ENCODE measurements around the gene SLC25A1. TPM values are rescaled to one million over a fixed set of nuclear protein-coding genes. Genes with fewer than 3 reads are reported as not detected.

Gene SLC25A1
- total and polyA plus RNA-seq, 5 donors from 2014 or later, result 27.6 to 62.9 (median 46.9) TPM

DNA sequence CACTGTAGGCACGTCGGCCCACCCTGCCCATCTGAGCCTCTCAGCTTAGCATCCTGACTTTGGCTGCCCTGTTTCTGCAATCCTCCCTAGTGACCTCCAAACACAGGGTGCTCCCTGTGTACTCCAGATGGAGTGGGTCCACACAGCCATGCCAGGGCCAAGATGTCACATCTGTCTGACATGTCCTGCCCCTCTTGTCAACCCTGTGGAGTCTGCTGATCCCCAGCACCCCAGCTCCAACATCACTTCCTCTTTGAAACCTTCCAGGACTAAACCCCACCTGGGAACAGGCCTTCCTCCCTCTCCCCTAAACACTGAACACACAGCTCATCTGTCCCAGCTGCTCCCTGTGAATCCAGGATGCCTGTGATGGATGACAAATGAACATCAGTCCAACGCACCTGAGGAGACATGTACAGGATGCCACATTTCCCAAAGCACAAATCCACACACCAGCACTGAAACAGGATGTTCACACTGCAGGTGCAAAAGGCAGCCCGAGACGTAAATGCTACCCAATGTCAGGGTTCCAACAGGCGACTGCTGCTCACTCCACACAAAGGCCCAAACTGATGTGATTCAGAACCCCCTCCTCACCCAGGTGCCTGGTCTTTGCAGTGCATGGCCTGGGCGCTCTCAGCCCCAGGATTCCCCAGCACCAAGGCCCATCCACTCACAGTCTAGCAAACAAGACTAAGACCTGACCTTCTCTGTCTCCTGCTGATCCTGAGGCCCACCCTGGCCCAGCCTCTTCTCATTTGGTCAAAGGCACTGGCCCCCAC, 49.4 kb downstream of the SLC25A1 start:
- Mint-ChIP-seq H3K36me3 (peaks cover 4% of the 10 kb centered on the region), H3K9me3 (no peaks in the 10 kb centered on the region), H3K27ac (no peak overlapping the region), H3K4me3 (peak overlapping the region in 1 of 4 donors; percentile 63), H3K27me3 (no peaks in the 10 kb centered on the region), H3K4me1 (no peaks in the 10 kb centered on the region)
- no peak for DNase-seq
- Histone ChIP-seq H3K36me3 (ENCODE audit: control insufficient read depth, insufficient read depth, low read length) (peaks cover 19% of the 10 kb centered on the region), H3K9me3 (ENCODE audit: control insufficient read depth in 2 of 2, low read length in 2 of 2) (no peaks in the 10 kb centered on the region), H3K4me3 (ENCODE audit: low read depth, low read length) (no peak overlapping the region), H3K27ac (ENCODE audit: insufficient read depth, low read length, poor library complexity, severe bottlenecking) (no peak overlapping the region), H3K4me1 (ENCODE audit: control insufficient read depth, insufficient read depth, low read length, poor library complexity, severe bottlenecking) (no peaks in the 10 kb centered on the region), H3K27me3 (ENCODE audit: control insufficient read depth, insufficient read depth, low read length) (no peaks in the 10 kb centered on the region)
- ATAC-seq (ENCODE audit: low read depth in 2 of 2), result no peak

GRCh38 chr22:19128009-19128401, 50.5 kb downstream of the SLC25A1 start:
- Mint-ChIP-seq H3K4me1 (peaks cover 0 to 6% (median 3%) of the 10 kb centered on the region in 4 donors), H3K9me3 (no peaks in the 10 kb centered on the region), H3K36me3 (peaks cover 4% of the 10 kb centered on the region), H3K4me3 (peak overlapping the region in 1 of 4 donors; percentile 79), H3K27me3 (peaks cover 1% of the 10 kb centered on the region), H3K27ac (peak overlapping the region in 2 of 3 donors; percentile 11 to 85)
- H3K27ac ChIP-seq (ENCODE audit: insufficient read depth, low read length, poor library complexity, severe bottlenecking), result no peak overlapping the region
- DNase-seq (no peak), ATAC-seq (ENCODE audit: low read depth in 2 of 2) (no peak)
- peaks cover 9% of the 10 kb centered on the region for H3K36me3 ChIP-seq (ENCODE audit: control insufficient read depth, insufficient read depth, low read length)
- no peaks in the 10 kb centered on the region for H3K27me3 ChIP-seq (ENCODE audit: control insufficient read depth, insufficient read depth, low read length)
- peaks cover 2% of the 10 kb centered on the region for H3K4me1 ChIP-seq (ENCODE audit: control insufficient read depth, insufficient read depth, low read length, poor library complexity, severe bottlenecking)
- no peaks in the 10 kb centered on the region for H3K9me3 ChIP-seq (ENCODE audit: control insufficient read depth in 2 of 2, low read length in 2 of 2)
- no peak overlapping the region for H3K4me3 ChIP-seq (ENCODE audit: low read depth, low read length)

GRCh38 chr22:19127329-19128008, 51.1 kb downstream of the SLC25A1 start:
- H3K27me3 Mint-ChIP-seq, result peaks cover 7% of the 10 kb centered on the region
- no peaks in the 10 kb centered on the region for H3K9me3 Mint-ChIP-seq
- peaks cover 4% of the 10 kb centered on the region for H3K36me3 Mint-ChIP-seq
- peaks cover 0 to 11% (median 5%) of the 10 kb centered on the region in 4 donors for H3K4me1 Mint-ChIP-seq
- Histone ChIP-seq H3K36me3 (ENCODE audit: control insufficient read depth, insufficient read depth, low read length) (peaks cover 8% of the 10 kb centered on the region), H3K9me3 (ENCODE audit: control insufficient read depth in 2 of 2, low read length in 2 of 2) (no peaks in the 10 kb centered on the region), H3K27me3 (ENCODE audit: control insufficient read depth, insufficient read depth, low read length) (no peaks in the 10 kb centered on the region), H3K27ac (ENCODE audit: insufficient read depth, low read length, poor library complexity, severe bottlenecking) (no peak overlapping the region), H3K4me1 (ENCODE audit: control insufficient read depth, insufficient read depth, low read length, poor library complexity, severe bottlenecking) (peaks cover 7% of the 10 kb centered on the region), H3K4me3 (ENCODE audit: low read depth, low read length) (no peak overlapping the region)
- ATAC-seq (ENCODE audit: low read depth in 2 of 2), result no peak
- H3K4me3 Mint-ChIP-seq, result peak overlapping the region in 1 of 4 donors; percentile 79
- no peak for DNase-seq
- H3K27ac Mint-ChIP-seq, result peak overlapping the region in 2 of 3 donors; percentile 11 to 85

- Histone ChIP-seq H3K4me3 (ENCODE audit: low read depth, low read length) (no peak overlapping the region), H3K36me3 (ENCODE audit: control insufficient read depth, insufficient read depth, low read length) (peaks cover 3% of the 10 kb centered on the region), H3K9me3 (ENCODE audit: control insufficient read depth in 2 of 2, low read length in 2 of 2) (no peaks in the 10 kb centered on the region), H3K27ac (ENCODE audit: insufficient read depth, low read length, poor library complexity, severe bottlenecking) (no peak overlapping the region), H3K4me1 (ENCODE audit: control insufficient read depth, insufficient read depth, low read length, poor library complexity, severe bottlenecking) (peaks cover 8% of the 10 kb centered on the region), H3K27me3 (ENCODE audit: control insufficient read depth, insufficient read depth, low read length) (no peaks in the 10 kb centered on the region)
- H3K36me3 Mint-ChIP-seq, result peaks cover 4% of the 10 kb centered on the region
- ATAC-seq (ENCODE audit: low read depth in 2 of 2) (no peak), DNase-seq (no peak)
- peaks cover 0 to 14% (median 6%) of the 10 kb centered on the region in 4 donors for H3K4me1 Mint-ChIP-seq
- H3K9me3 Mint-ChIP-seq, result no peaks in the 10 kb centered on the region
- H3K27ac Mint-ChIP-seq, result peak overlapping the region in 1 of 3 donors; percentile 11
- peaks cover 8% of the 10 kb centered on the region for H3K27me3 Mint-ChIP-seq
- peak overlapping the region in 1 of 4 donors; percentile 79 for H3K4me3 Mint-ChIP-seq
Measured at GRCh38 chr22:19126309-19127273, 51.9 kb downstream of the SLC25A1 start.

Other genes starting within 250 kb of the SLC25A1 start
- gene PRODH, start 242.4 kb downstream of the SLC25A1 start, total RNA-seq, result not detected
- not detected for gene PRODH, start 242.4 kb downstream of the SLC25A1 start, polyA plus RNA-seq
- 58.4 TPM for gene DGCR2, start 56.3 kb downstream of the SLC25A1 start, total RNA-seq
- 10 to 100 TPM; 51.8 to 75.2 (median 57.2) TPM for gene DGCR2, start 56.3 kb downstream of the SLC25A1 start, polyA plus RNA-seq
- gene TSSK2, start 47.4 kb downstream of the SLC25A1 start, total RNA-seq, result not detected
- not detected for gene TSSK2, start 47.4 kb downstream of the SLC25A1 start, polyA plus RNA-seq
- gene ESS2, start 34.1 kb downstream of the SLC25A1 start, total RNA-seq, result 47.3 TPM
- 10 to 100 TPM in 3 of 4 donors, 1 to 10 TPM in 1; 10.0 to 12.5 (median 11.2) TPM for gene ESS2, start 34.1 kb downstream of the SLC25A1 start, polyA plus RNA-seq
- gene GSC2, start 28.4 kb downstream of the SLC25A1 start, total RNA-seq, result not detected
- gene GSC2, start 28.4 kb downstream of the SLC25A1 start, polyA plus RNA-seq, result not detected
- 0.20 TPM for gene CLTCL1, start 113.0 kb upstream of the SLC25A1 start, total RNA-seq
- gene CLTCL1, start 113.0 kb upstream of the SLC25A1 start, polyA plus RNA-seq, result under 1 TPM; 0.30 to 0.55 (median 0.36) TPM

Data from CD4-positive, CD25-positive, alpha-beta regulatory T cell (primary cell).